NCI-H146 treated with DMSO at 0.1 percent for 48 hours (cell line): ENCODE data around the gene HEATR5A.

Source experiments
- DNase-seq: peaks from one replicate; lab custom pipeline; 2025; ENCODE audit not compliant: unreplicated experiment; lab: John Stamatoyannopoulos, UW

HEATR5A gene

DNA sequence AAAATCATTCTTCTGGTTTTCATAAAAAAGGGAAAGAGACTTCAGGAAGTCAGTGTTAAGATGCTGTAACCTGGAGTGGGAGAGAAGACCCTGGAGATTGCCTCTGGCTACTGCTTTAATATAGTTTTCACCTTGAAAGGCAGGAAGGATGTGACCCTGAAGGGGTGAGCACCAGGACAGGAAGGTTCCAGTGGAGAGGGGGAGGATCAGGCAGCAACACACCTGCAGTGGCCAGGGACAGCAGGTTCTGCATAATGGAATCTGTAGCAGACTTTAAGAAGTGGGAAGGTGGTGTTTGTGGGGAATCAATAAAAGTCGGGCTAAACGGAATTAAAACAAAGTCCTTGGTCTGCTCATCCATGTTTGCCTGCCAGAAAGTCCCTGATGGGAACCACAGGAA is 6.3 kb upstream of the HEATR5A start:
- DNase-seq = no peak

DNA sequence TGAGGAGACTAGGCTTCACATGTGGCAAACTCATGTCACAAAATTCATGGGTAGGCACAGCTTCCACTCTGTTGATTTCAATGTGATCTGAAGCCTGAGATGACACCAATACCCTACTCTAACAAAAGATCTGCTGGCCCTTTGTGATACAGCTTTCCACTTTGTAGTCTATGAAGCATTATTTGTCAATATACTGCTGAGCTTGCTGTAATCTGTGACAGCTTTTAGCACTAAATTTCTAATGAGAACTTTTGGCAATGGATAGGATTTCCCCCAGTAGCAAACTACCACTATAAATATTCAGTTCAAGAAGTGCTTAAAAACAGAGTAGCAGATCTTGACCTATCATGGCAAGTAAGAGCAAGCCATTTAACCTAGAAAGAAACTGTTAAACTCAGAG is 5.6 kb upstream of the HEATR5A start:
- no peak for DNase-seq

- no peak for DNase-seq
Observed at GRCh38 chr14:31421200-31421599, 850 bp upstream of the HEATR5A start.

- peak; percentile 3 for DNase-seq
Observed at GRCh38 chr14:31419967-31420318, 407 bp downstream of the HEATR5A start.

GRCh38 chr14:31419179-31419966 is 977 bp downstream of the HEATR5A start:
- DNase-seq = no peak

GRCh38 chr14:31418440-31418839 is 1.9 kb downstream of the HEATR5A start:
- DNase-seq = no peak

DNA sequence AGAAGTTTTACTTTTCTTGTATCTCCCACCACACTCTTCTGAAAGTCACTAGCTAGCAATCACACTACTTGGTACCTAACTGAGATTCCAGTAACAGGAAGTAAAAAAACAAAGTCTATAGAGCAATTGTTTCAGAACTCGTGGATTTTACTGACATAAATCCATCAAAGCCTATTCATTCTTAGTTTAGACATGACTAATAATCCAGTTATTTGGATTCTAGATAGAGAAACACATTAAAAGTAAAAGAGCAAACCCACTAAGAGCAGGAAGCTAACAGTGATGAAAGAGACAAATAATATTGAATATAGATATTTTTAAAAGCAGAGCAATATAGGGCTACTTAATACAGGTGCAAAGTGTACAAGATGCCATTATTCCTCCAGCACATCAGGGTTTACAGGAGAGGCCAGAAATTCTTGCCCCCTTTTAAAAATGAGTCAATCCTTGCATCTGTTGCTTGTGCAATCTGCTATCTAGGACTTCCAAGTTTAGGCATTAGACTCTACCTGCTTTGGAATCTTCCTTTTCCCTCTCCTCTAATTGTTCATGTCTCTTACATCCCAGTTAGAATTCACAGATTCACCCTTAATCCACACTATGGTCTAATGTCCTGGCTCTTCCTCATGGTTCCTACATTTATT is 6.0 kb downstream of the HEATR5A start:
- DNase-seq = no peak

DNA sequence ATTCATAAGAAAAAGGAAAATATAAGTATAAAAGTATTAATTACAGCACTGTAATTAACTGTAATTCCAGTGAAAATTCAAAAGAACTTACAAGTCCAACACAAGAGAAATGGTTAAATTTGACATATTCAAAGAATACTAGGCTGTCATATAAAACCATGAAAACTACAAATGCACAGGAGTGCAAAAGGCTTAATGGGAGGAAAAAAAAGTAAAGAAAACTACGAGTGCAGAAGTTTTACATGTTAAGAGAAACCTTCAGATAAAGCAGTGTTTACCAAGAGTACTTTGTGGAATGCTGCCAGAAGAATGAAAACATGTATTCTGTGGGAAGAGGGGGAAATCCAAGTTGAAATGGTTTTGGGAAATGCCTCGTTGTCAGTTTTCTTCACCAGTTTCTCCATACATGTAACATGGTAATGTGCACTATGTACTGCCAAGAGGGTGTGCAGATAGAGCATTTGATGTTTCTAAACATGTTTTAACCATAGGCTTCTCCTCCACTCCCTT is 9.1 kb downstream of the HEATR5A start:
- DNase-seq = no peak

DNA sequence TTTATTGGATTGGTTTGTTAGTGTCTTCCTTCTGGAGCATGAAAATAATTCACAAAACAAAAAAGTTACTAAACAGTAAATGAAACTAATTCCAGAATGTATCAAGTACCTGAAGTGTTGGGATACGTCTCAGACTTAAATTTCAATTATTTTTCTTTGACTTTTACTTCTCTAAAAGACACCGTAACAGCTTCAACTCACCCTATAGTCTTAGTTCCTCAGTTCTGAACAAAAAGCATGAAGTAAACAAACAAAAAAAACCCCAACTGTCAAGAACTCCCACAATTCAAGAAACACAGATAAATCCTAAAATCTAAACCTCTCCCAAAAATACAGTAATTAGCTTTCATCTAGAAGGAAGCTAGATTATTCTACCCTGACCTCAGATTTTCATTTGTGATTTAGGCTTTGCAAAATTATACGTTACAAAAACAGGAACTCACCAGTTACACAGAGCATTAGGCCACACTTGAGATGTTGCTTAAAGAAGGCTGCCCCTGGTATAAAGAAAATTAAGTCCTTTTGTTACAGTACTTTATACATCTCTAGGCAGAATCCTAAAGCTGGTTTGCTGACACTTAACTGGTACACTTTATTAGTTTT is 10.2 kb downstream of the HEATR5A start:
- no peak for DNase-seq

DNA sequence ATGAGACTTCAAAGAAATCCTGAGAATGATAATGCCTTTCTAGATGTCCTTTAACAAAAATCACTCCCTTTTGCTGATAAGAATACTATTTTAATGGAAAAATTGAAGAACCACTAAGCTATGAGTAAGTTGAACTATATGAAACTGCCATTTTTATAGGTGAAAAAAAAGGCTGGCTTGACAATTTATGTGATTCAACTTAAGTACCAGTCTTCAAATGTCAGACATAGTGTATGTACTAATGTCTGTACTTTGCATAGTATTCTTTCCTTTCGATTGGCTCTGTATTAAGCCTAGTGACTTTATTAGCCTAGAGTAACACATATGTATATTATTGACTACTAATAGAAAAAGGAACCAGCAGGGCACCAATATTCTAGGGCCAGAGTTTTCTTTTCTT is 11.9 kb downstream of the HEATR5A start:
- no peak for DNase-seq

DNA sequence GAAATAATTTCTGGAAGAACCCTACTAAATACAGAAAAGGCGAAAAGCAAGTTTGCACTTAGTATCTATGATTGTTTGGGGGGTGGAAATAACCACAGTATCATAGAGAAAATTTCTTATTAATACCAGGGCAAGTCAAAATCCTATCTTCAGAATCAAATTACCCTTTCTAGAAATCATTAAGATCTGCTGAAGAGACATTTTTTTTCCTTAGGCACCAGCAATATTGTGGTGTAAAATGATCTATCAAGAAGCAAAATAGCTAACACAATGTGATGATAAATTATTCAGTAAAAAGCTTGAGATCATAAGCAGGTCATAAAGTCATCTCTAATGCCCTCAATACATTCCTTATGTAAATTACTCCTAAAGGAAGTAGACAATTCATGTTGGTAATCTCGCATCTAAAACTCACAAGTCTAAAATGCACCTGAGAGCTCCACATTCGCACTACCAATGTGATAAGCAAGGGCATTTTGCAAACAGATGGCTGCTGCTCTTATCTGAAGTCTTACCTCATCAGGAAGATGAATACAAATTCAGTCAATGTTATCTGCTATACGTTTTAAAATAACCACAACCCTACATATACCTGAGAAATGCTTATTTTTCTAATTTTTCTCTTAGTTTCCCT is 14.6 kb downstream of the HEATR5A start:
- no peak for DNase-seq

DNA sequence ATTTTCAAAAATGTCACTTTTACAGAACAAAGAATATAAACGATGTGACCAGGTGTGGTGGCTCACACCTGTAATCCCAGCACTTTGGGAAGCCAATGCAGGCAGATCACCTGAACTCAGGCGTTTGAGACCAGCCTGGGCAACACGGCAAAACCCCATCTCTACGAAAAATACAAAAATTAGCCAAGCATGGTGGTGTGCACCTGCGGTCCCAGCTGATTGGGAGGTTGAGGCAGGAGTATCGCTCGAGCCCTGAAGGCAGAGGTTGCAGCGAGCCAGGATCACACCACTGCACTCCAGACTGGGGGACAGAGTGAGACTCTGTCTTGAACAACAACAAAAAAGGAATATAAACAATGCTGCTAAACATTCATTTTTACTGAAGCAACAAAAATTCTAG is 15.2 kb downstream of the HEATR5A start:
- DNase-seq = no peak

GRCh38 chr14:31403707-31404106 is 16.6 kb downstream of the HEATR5A start:
- DNase-seq = no peak

DNA sequence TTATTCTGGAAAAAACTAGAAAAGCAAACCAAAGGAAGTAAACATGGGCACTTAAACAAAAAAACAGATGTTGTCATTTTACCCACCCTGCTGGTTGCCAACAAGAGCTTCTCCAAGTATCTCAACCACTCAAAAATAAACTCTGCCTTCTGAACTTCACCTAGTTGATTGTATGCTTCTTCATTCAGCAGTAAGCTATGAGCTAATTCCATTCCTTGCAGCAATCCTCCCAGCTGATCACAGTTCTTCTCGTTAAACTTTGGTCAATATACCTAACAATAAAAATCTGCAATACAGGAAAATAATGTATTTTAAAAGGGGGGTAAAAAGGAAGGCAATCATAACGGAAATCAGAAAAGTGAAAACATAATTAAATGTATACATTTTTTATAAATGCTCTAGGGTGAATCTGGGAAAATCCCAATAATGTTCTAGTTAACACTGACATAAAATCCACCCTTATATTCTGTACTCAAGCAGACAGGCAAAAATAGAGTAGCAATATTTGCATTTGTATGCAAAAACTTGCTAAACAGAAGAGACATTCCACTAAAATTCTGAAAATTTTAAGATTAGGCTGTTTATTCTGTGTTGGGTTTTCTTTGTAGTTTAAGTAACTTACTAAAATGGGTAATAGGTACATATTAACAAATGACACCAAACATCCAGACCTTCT is 17.4 kb downstream of the HEATR5A start:
- no peak for DNase-seq

GRCh38 chr14:31401369-31401932 is 18.9 kb downstream of the HEATR5A start:
- DNase-seq = no peak

GRCh38 chr14:31400031-31400638 is 20.2 kb downstream of the HEATR5A start:
- DNase-seq = no peak

- no peak for DNase-seq
Observed at GRCh38 chr14:31395572-31396205, 24.7 kb downstream of the HEATR5A start.

GRCh38 chr14:31395119-31395518 is 25.2 kb downstream of the HEATR5A start:
- no peak for DNase-seq

DNA sequence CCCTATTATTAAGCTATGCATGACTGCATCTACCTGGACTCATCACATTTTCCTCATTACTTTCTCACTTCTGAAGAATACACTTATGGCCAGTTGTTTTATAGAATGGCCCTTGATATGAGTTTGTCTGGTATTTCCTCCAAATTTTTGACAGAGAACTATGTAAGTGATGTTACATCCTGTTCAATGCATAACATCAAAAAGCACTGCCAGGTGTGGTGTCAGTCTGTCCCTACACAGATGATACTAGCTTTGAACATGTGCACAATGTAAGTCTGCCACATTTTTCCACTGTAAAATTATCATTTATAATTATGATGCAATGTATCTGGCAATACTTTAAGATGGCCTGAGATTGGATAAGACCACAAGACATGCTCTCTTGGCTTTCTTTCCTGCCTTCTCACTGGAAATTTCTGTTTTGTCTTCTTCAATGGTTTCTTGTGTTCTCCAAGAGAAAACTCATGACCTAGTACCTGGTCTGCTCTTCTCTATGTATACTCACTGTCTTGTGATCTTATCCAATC is 28.3 kb downstream of the HEATR5A start:
- no peak for DNase-seq

DNA sequence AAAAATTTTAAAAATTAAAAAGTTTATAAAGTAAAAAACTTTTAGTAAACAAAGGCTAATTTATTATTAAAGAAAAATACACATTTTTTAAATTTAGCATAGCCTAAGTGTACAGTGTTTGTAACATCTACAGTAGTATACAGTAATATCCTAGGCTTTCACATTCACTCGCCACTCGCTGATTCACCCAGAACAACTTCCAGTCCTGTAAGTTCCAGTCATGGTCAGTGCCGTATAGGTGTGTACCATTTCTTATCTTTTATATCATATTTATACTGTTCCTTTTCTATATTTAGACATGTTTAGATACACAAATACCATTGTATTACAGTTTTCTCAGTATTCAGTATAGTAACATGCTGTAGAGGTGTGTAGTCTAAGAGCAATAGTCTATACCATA is 28.9 kb downstream of the HEATR5A start:
- no peak for DNase-seq
